AG09309 (cell line): Measurements from ENCODE around the gene LRRIQ4.
A peak's percentile ranks its signal among the peaks of the same experiment; 100 is the strongest.

Experiments
- DNase-seq: peaks from one replicate; pipeline ENCODE4 v3.0.0-alpha.2; 2010; ENCODE audit warnings: low read depth
- H3K4me3 ChIP-seq: 2 replicates; pipeline ENCODE4 v1.5.1; 2011; ENCODE audit warnings: mild to moderate bottlenecking, low read depth, low read length, moderate library complexity; ENCODE audit not compliant: control insufficient read depth
- TF ChIP-seq, protein P1 (sequence below): IDR thresholded peaks from 2 replicates; pipeline ENCODE4 v1.5.1; 2011; ENCODE audit warnings: mild to moderate bottlenecking, low read depth, low read length, inconsistent platforms; ENCODE audit not compliant: insufficient read depth, control insufficient read depth; ENCODE audit errors: missing control alignments

The LRRIQ4 gene

DNA sequence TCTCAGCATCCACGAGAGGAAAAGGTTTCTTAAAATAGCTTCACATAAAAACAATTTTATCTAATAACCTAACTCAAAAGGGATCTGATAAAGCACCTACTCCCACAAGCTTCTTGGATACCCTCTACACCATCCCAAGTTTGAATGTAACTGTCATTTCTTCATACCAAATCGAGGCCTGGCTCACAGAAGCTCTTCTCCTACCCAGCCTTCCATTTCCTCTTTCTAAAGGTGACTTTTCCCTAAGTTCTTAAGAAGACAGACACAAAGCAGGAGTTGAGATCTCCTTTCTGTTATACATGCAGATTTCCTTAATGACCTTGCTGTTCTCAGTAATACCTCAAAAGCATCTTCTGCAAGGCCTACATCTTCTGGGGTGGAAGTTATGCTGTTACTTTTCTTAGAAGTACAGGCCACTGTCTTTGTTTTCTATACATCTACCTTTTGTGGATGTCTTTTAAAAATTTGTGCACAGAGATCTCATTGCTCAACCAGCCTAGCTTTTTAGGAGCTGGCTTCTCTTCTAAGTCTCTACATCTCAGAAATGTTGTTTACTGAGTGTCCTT lies 3.4 kb upstream of the LRRIQ4 start:
- TF ChIP-seq, protein P1, sequence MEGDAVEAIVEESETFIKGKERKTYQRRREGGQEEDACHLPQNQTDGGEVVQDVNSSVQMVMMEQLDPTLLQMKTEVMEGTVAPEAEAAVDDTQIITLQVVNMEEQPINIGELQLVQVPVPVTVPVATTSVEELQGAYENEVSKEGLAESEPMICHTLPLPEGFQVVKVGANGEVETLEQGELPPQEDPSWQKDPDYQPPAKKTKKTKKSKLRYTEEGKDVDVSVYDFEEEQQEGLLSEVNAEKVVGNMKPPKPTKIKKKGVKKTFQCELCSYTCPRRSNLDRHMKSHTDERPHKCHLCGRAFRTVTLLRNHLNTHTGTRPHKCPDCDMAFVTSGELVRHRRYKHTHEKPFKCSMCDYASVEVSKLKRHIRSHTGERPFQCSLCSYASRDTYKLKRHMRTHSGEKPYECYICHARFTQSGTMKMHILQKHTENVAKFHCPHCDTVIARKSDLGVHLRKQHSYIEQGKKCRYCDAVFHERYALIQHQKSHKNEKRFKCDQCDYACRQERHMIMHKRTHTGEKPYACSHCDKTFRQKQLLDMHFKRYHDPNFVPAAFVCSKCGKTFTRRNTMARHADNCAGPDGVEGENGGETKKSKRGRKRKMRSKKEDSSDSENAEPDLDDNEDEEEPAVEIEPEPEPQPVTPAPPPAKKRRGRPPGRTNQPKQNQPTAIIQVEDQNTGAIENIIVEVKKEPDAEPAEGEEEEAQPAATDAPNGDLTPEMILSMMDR, result no peak
- DNase-seq, result no peak
- H3K4me3 ChIP-seq, result no peak overlapping the region

DNA sequence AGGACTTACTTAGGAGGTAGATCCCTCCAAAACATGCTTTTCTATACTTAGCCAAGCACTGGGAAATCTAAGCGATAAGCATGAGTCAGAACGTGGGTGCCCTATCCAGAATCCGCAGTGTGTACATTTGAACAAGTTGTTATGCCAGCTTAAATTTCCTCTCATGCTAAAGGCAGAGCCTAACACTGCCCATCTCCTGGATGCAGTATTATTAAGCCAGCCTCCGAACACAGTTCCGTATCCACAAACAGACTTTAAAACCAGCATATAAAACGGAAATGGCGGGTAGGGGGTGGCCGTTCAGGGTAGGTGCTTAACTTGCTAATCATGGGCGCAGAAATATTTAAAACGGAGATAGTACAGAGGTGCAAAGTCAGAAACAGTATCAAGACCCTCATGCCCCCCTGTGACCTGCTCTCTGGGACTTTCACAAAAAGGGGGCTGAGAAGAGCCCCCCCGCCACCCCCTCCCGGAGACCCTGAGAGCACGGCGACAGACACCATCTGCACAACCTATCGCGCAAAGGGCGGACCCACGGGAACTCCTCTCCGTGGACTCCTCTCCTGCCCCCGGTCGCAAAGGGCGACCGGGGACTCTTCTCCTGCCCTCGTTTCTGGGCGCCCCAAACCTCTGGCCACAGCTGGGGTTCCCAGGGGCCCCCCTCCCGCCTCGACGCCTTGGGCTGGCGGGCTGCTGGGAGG lies 889 bp upstream of the LRRIQ4 start:
- TF ChIP-seq, protein P1, result no peak
- H3K4me3 ChIP-seq, result peak overlapping the region; percentile 48
- DNase-seq, result peak; percentile 32

DNA sequence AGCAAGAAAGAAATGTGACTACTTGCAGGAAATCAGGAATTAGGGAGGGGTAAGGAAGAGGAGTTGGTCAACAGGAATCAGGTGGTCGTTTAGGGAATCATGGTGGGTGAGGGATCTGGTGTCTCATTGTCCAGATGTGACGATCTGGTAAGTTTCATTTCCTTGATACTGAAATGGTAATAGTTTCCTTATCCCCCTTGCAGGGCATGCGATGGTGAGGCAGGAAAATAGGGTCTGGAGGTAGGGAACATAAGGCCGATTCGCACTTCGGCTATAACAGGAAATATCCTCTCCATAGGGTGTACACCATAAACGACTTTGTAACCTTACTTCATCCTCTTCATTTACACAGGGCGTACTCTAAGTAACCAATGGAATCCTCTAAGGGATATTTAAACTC lies 608 bp downstream of the LRRIQ4 start:
- peak overlapping the region; percentile 7; the same call in 1 of the 2 replicates for H3K4me3 ChIP-seq
- DNase-seq, result no peak
- TF ChIP-seq, protein P1, result no peak

DNA sequence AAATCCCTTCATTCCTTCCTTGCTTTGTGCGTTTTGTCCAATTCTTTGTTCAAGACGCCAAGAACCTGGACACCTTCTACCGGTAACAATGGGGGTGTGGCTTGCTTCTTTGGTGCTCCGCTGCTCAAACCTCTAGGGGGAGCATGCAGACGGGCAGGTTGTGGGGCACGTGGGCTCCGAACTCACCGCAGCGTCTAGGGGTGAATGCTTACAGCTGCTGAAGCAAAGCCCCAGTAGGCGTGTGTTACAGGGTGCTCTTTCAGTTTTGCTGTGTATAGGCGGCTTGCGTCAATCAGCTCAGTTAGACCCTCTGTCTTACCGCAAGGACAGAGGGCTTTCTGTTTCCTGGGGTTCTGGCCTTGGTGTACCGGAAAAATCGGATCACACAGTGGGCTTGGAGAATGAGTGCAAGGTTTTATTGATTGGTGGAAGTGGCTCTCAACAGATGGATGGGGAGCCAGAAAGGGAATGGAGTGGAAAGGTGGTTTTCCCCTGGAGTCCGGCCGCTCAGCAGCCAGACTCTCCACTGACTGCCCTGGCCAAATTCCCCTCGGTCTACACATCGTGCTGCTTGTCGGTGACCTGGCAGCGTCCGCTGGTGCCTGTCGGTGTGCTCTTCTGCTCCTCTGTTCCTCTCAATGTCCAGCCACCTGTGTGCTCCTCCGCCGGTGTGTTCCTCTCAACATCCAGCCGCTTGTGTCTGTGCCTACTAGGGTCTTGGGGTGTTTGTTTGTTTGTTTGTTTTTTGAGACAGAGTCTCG lies 1.3 kb downstream of the LRRIQ4 start:
- TF ChIP-seq, protein P1, result peak; percentile 18
- H3K4me3 ChIP-seq, result peak overlapping the region; percentile 7
- DNase-seq, result no peak

DNA sequence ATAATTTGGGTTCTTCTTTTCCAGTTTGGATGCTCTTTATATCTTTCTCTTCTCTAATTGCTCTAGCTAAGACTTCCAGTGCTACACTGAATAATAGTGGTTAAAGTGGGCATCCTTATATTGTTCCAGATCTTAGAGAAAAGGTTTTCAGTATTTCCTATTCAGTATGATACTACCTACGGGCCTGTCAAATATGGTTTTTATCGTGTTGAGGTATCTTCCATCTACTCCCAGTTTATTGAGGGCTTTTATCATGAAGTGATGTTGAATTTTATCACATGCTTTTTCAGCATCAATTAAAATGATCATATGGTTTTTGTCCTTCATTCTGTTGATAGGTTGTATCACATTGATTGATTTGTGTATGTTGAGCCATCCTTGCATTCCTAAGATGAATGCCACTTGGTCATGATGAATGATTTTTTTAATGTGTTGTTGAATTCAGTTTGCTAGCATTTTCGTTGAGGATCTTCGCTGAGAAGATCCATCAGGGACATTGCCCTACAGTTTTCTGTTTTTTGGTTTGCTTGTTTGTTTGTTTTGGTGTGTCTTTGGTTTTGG lies 3.0 kb downstream of the LRRIQ4 start:
- H3K4me3 ChIP-seq, result no peak overlapping the region
- DNase-seq, result no peak
- TF ChIP-seq, protein P1, result no peak

DNA sequence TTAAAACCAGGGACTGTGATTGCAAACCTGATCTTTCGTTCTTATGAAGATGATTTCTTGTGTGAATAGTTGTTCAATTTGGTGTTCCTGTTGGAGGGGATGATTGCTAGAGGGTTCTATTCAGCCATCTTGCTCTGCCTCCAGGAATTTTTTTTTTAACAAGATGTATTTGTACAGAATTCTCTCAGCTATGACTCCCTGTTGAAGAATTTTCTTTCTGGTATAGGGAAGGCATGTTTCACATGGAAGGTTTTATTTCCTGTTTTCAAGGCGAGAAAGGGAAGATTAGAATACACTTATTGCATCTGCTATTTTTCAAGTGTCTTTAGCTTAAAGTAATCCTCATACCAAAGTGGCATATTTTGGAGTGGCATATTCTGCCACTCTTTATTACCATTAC lies 5.6 kb downstream of the LRRIQ4 start:
- H3K4me3 ChIP-seq, result no peak overlapping the region
- TF ChIP-seq, protein P1, result no peak
- DNase-seq, result no peak
